Iris pigment epithelial cell (primary cell): ENCODE data around the gene LGMN.
"Not testable (repeated sequence)": the region's sequence is repeated elsewhere in the genome, so short reads cannot be mapped to it uniquely, and the experiment has no call there.

Experiments used
- DNase-seq: peaks from one replicate; pipeline ENCODE4 v3.0.0-alpha.2; 2011; ENCODE audit warnings: low read depth

The LGMN gene

DNA sequence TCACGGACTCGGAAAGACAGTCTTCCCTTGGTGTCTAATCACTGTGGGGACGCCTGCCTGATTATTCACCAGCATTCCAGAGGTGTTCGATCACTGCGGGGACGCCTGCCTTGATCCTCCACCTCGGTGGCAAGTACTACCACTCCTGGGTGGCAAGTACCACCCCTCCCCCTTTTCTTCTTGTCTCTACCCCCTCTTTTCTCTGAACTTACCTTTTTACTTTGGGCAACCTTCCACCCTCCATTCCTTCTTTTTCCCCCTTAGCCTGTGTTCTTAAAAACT lies 12.0 kb upstream of the LGMN start:
- DNase-seq, result no peak

DNA sequence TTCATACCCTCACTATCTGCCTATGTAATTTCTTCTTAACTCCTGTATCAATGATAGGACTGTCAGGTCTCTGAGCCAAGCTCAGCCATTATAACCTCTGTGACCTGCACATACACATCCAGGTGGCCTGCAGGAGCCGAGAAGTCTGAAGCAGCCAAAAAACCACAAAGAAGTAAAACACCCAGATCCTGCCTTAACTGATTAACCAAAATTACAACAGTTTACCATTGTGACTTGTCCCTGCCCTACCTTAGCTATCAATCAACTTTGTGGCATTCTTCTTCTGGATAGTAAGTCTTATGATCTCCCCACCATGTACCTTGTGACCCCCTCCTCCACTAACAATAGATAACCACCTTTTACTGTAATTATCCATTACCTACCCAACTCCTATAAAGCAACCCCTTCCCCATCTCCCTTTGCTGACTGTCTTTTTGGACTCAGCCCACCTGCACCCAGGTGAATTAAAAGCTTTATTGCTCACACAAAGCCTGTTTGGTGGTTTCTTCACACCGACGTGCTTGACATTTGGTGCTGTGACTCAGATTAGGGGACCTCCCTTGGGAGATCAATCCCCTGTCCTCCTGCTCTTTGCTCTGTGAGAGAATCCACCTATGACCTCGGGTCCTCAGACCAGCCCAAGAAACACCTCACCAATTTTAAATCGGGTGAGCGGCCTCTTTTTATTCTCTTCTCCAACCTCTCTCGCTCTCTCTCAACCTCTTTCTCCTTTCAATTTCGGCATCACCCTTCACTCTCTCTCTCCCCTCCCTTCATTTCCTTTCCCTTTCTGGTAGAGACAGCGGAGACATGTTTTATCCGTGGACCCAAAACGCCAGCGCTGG lies 11.5 kb upstream of the LGMN start:
- DNase-seq, result no peak

DNA sequence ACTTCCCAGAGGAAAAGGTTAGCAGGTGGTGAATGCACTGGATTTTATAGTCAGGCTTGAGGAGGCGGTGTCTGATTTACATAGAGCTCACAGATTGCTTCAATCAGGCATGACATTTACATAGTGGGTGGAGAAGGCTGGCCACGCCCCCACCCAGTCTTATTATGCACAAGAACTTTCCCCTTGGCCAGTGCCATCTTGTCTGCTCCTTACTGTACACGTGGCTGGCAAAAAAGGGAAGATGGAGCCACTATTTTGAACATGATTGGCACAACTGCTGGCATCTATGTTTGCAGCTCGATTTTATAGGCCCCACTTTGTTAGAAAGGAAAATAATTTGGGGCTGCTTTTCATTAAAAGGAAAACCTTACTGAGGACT lies 10.9 kb upstream of the LGMN start:
- peak; percentile 37 for DNase-seq

DNA sequence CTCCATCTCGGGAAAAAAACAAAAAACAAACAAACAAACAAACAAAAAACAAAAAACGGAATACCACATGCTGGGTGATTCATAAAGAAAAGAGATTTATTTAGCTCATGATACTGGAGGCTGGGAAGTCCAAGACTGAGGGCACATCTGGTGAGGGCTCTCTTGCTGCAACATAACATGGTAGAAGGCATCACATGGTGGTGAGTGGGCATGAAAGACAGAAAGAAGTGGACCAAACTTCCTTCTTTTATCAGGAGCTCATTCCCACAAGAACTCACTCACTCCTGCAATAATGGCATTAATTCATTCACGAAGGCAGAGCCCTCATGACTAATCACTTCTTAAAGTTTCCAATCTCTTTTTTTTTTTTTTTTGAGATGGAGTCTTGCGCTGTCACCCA lies 8.0 kb upstream of the LGMN start:
- DNase-seq, result no peak

DNA sequence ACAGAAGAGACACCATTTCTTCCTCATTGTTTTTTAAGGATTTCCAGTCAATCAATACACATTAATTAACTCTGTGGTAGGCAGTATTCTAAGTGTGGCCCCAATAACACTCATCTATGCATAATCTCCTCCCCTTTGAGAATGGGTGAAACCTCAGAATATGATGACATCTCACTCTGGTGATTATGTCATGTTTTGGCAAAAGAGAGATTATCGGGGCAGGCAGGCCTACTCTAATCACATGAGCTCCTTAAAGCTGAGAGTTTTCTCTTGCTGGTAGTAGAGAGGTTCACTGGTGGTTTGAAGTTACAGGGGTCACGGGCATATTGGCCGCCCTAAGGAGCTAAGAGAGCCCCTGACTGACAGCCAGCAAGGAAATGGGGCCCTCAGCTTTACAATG lies 7.1 kb upstream of the LGMN start:
- peak; percentile 57 for DNase-seq

DNA sequence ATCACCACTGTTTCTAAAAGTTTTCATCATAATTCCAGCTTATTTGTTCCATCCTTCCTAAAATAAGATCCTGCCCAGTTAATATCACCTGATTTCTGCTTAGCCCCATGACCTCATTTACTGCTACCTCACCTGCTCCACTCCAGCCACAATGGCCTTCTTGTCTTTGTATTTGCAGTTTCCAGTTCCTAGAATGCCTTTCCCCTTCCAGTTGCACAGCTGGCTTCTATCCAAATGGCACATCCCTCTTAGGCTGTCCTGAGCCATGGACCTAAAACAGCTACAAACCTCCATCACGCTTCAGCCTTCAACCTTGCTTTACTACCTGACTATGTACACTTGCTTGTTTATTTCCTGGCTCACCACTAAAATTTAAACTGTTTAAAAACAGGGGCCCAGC lies 6.5 kb upstream of the LGMN start:
- DNase-seq, result no peak

DNA sequence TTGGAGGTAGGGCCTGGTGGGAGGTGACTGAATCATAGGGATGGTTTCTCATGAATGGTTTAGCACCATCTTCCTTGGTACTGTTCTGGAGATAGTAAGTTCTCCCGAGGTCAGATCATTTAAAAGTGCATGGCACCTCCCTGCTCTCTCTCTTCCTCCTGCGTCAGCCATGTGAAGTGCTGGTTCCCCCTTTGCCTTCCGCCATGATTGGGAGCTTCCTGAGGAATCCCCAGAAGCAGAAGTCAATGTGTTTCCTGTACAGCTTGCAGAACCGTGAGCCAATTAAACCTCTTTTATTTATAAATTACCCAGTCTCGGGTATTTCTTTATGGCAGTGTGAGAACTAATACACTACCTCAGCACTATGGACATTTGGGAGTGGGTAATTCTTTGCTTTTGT lies 4.8 kb upstream of the LGMN start:
- DNase-seq, result no peak

DNA sequence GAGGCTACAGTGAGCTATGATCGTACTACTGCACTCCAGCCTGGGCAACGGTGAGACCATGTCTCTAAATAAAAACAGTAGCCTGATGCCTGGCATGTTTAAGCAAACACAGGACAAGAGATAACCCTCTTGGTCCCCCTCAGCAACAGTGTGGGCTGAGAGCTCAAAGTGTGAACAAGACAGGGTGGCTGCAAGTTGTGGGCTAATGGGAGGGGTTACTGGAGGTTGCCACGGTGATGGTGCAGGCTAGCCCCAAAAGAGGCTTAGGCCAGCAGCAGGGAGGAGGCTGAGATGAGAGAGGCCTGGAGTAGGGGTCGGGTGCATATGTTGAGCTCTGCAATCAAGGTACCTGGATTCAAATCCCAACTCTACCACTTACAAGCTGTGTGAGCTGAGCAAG lies 3.4 kb upstream of the LGMN start:
- no peak for DNase-seq

DNA sequence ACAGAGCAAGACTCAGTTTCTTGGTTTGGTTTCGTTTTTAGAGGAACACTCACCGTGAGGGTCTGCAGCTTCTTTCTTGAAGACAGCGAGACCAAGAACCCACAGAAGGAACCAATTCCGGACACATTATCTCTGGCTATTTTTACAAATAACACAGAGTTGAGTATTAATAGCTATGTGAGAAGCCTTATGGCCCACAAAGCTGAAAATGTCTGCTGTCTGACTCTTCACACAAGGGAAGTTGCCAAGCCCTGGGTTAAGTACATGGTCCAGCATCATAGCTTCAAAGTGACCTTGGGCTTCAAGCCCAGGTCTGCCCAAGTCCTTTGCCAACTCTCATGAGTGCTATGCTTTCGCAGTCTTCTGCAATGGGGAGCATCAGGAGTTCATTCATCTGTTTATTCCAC lies 2.6 kb upstream of the LGMN start:
- DNase-seq, result no peak

DNA sequence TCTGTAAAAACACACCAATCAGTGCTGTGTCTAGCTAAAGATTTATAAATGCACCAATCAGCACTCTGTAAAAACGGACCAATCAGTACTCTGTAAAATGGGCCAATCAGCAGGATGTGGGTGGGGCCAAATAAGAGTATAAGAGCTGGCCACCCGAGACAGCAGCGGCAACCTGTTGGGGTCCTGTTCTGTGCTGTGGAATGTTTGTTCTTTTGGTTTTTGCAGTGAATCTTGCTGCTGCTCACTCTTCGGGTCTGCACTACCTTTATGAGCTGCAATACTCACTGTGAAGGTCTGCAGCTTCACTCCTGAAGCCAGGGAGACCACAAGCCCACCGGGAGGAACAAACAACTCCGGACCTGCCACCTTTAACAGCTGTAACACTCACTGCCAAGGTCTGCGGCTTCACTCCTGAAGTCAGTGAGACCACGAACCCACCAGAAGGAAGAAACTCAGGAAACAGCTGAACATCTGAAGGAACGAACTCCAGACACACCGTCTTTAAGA lies 1.8 kb upstream of the LGMN start:
- not testable (repeated sequence) for DNase-seq

DNA sequence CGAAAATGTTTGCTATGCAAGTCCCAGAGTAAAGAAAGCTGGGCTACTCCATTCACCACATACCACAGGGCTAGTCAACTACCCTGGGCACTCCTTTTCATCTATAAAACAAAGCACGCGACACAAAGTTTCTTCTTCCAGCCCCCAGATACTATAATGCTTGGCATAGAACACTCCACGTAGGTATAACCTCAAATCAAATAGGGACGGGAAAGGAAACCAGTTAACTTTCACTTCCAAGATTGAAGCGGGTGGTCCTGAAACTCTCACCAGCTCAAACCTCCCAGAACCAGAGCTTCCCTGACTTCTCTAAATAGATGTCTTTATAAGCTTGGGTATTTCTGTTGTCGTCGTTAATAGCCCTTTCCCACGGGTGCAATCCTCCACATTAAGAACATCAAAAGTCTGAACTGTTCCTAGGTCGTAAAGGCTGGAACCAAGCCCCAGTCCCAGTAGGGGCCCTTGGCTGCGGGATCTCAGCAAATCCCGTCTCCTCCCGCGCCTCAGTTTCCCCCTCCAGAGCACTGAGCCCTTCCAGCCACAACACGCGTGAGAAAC lies 647 bp downstream of the LGMN start:
- peak; percentile 24 for DNase-seq

DNA sequence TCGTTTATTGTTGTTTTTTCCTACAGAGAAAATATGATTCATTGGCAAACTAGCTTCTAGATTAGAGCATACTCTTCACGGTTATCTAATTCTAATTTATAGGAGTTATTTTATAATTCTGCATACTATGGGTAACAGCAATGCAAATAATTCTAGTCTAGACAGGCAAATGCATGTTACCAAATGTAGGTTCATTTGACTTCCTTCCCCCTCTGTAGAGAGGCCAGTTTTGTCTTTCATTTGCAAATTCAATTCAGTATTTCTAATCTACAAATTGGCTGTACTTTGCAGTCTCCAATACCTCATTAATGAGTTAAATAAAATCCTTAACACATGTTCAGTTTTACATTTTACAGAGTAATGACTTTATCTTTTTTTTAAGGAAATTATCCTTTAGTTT lies 4.2 kb downstream of the LGMN start:
- DNase-seq, result no peak

DNA sequence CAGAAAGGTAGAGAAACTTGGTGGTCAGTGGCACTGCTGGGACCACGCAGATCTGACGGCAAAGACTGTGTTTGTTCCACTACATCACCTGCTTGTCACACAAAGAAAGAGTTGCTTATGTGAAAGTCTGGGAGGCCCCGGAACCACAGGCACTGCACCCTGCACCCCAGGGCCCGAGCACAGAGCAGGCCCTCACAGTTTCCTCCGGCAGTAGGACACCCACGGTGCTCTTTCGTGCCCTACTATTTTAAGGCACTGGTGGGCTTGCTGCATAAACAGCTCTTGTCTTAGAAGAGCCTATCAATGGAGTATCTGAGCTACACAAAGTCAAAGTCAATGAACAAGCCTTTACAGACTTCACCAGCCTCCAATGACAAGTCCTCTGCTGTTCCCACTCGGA lies 8.0 kb downstream of the LGMN start:
- DNase-seq, result no peak

DNA sequence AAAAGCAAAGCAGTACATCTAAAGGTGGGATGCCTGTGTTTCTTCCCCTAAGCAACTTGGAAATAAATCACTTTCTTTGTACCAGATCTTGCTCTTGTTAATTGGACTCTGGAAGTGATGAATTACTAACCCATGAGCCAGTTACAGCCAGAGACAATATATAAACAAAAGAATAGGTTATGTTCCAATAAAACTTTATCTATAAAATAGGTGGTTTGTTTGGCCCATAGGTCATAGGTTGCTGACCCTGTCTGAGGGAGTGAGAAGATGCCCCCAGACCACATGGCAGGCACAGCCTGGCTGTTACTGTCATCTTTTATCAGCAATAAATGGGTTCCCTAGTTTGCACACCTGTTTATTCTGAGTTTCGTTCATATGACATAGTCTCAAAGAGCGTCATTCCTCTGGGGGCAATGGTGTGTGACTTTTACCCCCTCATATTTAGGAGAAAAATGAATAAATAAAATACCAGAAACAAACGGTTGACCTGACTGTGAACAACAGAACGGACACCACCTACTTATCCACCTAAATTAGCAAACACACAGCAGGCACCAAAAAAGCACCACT lies 10.7 kb downstream of the LGMN start:
- no peak for DNase-seq

DNA sequence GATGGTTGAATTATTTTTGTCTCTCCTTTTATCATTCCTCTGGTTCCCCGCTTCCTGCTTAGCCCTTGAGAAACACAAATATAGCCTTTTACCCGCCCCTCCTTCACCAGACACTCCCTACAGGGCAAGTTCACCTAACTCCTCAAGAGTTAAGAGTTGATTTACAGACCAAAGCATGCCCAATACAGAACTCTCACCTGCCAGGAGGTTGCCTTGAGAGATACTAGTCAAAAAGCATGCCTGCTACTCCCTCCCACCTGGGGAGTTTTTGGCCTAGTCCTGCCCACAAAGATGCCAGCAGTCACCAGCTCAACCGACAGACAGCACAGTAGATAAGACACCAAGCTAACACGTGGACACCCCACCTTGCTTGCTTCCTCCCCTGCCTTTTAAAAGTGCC lies 11.2 kb downstream of the LGMN start:
- DNase-seq, result no peak

DNA sequence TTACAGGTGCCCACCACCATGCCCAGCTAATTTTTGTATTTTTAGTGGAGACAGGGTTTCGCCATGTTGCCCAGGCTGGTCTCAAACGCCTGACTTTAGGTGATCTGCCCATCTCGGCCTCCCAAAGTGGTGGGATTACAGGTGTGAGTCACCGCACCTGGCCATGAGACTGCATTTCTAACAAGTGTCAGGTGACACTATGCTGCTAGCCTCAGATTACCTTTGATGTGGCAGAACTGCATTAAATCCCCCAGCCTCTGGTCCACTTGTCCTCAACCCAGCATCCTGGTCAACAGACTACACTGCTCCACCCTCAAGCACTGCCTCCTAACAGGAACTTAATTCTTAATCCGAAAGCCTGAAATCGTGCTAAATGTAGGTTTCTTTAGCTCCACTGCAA lies 13.1 kb downstream of the LGMN start:
- no peak for DNase-seq

DNA sequence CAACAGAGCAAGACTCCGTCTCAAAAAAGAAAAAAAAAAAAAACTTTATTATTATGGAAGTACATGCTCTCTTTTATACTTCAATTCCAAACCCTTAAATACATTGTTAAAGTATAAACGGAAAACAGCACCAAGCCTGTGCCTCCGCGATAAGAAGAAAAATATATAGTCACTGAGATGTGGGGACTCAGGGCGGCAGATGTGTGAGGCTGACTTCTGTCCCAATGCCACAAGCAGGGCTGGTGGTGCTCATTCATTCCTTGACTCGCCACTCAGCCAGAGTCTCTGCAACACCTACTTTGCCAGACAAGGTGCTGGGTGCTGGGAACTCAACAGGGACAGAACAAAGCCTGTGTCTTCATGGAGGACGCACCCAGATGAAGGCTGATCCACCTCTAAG lies 13.8 kb downstream of the LGMN start:
- no peak for DNase-seq

DNA sequence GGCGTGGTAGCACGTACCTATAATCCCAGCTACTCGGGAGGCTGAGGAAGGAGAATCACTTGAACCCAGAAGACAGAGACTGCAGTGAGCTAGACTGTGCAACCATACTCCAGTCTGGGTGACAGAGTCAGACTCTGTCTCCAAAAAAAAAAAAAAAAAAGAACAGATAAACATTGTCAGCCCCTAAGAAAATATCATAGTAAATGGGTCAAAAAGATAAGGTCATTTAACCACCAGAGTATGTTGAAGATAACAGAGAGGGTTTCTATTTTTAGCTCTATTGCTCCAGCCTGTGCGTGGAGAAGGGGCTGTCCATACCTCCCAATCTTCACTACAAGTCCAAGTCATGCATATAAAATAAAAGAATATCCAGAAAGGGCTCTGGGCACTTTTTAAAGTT lies 15.4 kb downstream of the LGMN start:
- DNase-seq, result no peak

DNA sequence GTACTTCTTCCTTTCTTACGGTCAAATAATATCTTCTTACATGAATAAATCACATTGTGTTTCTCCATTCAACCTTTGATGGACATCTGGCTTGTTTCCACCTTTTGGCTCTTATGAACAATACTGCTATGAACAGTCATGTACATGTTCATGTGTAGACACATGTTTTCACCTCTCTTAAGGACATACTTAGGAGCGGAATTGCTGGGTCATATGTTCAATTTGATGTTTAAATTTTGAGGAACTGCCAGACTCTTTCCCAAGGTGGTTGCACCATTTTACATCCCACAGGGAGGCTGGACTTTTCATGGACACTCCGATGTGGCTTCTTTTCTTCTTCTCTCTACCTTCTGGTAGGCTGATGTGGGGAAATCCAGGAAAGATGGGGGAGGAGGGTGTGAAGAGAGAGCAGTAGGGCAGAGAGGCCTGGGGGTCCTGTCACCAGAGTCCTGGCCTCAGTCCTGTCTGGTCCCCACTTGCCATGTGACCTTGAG lies 16.8 kb downstream of the LGMN start:
- no peak for DNase-seq

DNA sequence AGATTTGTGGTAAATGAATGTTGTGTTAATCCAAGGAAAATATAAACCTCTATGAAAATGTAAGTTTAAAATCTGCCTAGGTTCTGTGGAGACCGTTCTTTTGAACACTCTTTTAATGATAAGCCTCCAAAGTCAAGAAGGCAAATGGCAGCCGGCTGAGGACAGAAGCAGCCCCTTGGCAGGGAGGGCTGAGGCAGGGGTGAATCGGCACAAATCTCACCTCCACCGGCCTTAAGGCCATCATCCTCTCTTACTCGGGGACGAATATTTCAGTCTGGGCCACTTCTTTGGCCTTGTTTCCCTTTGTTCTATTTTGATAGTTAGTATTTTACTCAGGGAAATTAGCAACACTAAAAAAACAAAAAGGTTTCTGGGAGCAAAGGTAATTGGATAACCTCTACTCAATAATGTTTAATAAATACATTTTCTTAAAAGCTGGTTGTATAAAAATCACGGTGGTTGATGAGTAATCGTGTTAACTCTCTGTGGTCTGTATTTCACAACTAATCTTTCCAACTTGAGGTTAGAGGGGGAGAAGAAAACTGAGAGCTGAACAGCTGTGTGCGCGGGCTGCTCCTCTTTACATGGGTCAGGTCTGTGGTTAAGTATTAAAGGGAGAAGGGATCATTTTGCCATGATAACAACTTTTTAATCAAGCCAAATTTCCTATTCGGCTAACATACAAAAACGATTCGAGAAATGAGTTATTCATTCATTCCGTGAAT lies 18.6 kb downstream of the LGMN start:
- DNase-seq, result peak; percentile 97

DNA sequence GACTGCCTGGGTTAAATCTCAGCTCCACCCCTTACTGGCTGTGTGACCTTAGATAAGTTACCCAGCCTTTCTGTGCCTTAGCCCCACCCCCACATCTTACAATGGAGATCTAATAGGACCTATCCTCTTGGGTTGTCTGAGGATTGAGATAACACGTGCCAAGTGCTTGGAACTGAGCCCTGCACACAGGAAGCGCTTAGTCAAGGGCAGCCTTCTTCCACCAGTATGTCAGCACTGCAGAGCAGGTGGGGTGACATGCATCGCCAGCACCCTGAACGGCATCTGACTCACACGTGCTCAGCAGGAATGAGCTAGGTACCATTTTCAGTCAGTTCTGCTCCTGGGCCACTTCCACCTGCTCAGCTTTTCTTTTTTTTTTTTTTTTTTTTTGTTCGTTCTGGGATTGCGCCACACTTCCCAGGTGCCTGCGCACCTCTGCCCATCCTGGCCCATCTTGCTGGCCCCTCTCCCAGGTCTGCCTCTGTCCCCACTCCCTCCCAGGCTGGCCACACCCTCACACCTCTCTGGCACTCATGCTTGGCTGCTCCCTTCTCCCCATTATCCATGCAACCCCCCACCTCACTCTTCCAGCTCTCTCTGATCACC lies 19.6 kb downstream of the LGMN start:
- peak; percentile 81 for DNase-seq

DNA sequence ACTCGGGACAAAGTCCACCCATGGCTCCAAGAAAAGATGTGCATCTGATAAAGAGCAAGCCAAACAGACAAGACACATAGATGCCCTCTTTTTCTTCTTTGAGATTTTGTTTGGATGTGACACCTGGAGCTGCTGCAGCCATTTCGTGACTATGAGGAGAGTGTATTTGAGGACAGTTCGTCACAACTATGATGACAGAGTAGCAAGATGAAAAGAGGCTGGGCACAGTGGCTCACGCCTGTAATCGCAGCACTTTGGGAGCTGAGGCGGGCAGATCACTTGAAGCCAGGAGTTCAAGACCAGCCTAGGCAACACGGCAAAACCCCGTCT lies 21.5 kb downstream of the LGMN start:
- DNase-seq, result no peak
